ENCODE measurements around the gene AP1AR. TPM values are rescaled to one million over a fixed set of nuclear protein-coding genes. Genes with fewer than 3 reads are reported as not detected.

AP1AR gene
- total and polyA plus RNA-seq, 2 of the 8 experiments (the other 6 are each of a cell fraction or from before 2014, with no cell fraction given): 5.3 to 27.7 TPM

DNA sequence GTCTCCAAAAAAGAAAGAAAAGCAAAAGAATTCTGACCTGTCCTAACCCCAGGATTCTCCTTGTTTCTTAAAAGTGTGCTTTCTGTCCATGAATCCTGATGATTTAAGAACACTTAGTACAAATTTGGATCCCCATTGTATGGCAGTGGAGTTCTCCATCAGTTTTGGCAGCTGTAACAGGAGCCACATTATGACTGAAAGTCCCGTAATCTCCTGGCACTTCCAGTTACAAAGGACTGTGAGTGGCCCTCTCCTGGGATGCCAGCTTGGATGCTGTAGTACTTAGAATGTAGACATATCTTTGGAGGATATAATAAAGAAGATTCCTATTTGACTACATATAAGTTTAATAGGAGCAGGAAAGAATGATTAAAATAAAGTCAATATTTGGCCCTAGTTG, 20.6 kb downstream of the AP1AR start (continued):
- TF ChIP-seq TBP (IDR thresholded peaks at IDR 0.05; ENCODE audit: low read depth, low read length) (no peak), GTF2F1 (IDR thresholded peaks at IDR 0.05; ENCODE audit: borderline replicate concordance, low read depth, low read length) (no peak), EP300 (IDR thresholded peaks at IDR 0.05; ENCODE audit: borderline replicate concordance in 1 of 2, low read depth in 2 of 2, low read length in 2 of 2) (no peak)
- TF ChIP-seq, protein P1, sequence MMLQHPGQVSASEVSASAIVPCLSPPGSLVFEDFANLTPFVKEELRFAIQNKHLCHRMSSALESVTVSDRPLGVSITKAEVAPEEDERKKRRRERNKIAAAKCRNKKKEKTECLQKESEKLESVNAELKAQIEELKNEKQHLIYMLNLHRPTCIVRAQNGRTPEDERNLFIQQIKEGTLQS (IDR thresholded peaks at IDR 0.05; ENCODE audit: insufficient read depth, low read depth, low read length): no peak
- TF ChIP-seq, protein P2, sequence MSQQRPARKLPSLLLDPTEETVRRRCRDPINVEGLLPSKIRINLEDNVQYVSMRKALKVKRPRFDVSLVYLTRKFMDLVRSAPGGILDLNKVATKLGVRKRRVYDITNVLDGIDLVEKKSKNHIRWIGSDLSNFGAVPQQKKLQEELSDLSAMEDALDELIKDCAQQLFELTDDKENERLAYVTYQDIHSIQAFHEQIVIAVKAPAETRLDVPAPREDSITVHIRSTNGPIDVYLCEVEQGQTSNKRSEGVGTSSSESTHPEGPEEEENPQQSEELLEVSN (IDR thresholded peaks at IDR 0.05): no peak
